Ishikawa (cell line): Measurements from ENCODE around the gene CAMTA1.

Experiments used
- CEBPB ChIP-seq: IDR thresholded peaks from 2 replicates; pipeline ENCODE4 v1.6.1; 2012
- EP300 ChIP-seq: IDR thresholded peaks from 2 replicates; pipeline ENCODE4 v1.6.1; 2012; ENCODE audit warnings: borderline replicate concordance
- MAX ChIP-seq: IDR thresholded peaks from 2 replicates; pipeline ENCODE4 v1.6.1; 2012
- REST ChIP-seq: IDR thresholded peaks from 2 replicates; pipeline ENCODE4 v1.6.1; 2012; ENCODE audit warnings: low read depth, mild to moderate bottlenecking
- TAF1 ChIP-seq: IDR thresholded peaks from 2 replicates; pipeline ENCODE4 v1.6.1; 2012; ENCODE audit warnings: low read depth, mild to moderate bottlenecking
- USF1 ChIP-seq: IDR thresholded peaks from 2 replicates; pipeline ENCODE4 v1.6.1; 2012

- no peak for TF ChIP-seq REST
- TF ChIP-seq MAX = no peak
- no peak for TF ChIP-seq TAF1
- TF ChIP-seq USF1 = no peak
- TF ChIP-seq CEBPB = no peak
- TF ChIP-seq EP300 = no peak
Observed at GRCh38 chr1:7482077-7482476, 696.8 kb downstream of the CAMTA1 start.
